CD4-positive, alpha-beta memory T cell (primary cell): ENCODE results near the gene SULT4A1. TPM values are rescaled to one million over a fixed set of nuclear protein-coding genes. Genes with fewer than 3 reads are reported as not detected.

ENCODE experiments used
- CTCF ChIA-PET: fragments of 350-600 bp; sonication (Branson Sonifier 250); formaldehyde crosslinking; loops from one replicate; lab custom pipeline; 2021; ENCODE audit warnings: inconsistent platforms; ENCODE audit not compliant: partially characterized antibody; lab: Charles Lee
- POLR2A ChIA-PET: fragments of 350-600 bp; sonication (Branson Sonifier 250); formaldehyde crosslinking; loops from one replicate; lab custom pipeline; 2021; ENCODE audit not compliant: partially characterized antibody; lab: Charles Lee
- DNase-seq, 5 donors: peaks; one replicate each; pipeline versions ENCODE4 v3.0.0 to v3.0.0-alpha.2; 2020 to 2022; ENCODE audit warnings: mixed read lengths in 1 of 5
- H3K27ac ChIP-seq: one replicate; pipeline ENCODE4 v1.7.0; 2013; ENCODE audit warnings: low read depth, low read length
- H3K27me3 ChIP-seq: 2 replicates; pipeline ENCODE4 v1.7.0; 2013; ENCODE audit warnings: mild to moderate bottlenecking, low read length, moderate library complexity; ENCODE audit not compliant: insufficient read depth
- H3K36me3 ChIP-seq: 2 replicates; pipeline ENCODE4 v1.7.0; 2013; ENCODE audit warnings: mild to moderate bottlenecking, low read length, moderate library complexity; ENCODE audit not compliant: insufficient read depth
- H3K4me1 ChIP-seq: 2 replicates; pipeline ENCODE4 v1.7.0; 2013; ENCODE audit warnings: mild to moderate bottlenecking, low read length, moderate library complexity; ENCODE audit not compliant: insufficient read depth
- H3K4me3 ChIP-seq, 2 donors: one replicate each; pipeline ENCODE4 v1.7.0; 2013; ENCODE audit warnings: low read length in 2 of 2, mild to moderate bottlenecking in 1 of 2
- H3K9me3 ChIP-seq, 2 donors: one replicate each; pipeline ENCODE4 v1.7.0; 2013; ENCODE audit warnings: low read length in 2 of 2, control low read depth in 1 of 2; ENCODE audit not compliant: control insufficient read depth in 1 of 2
- H3K27ac Mint-ChIP-seq, 7 donors: one replicate each; pipeline ENCODE4 v1.8.0; 2020 to 2021; ENCODE audit warnings: mixed read lengths in 7 of 7, mild to moderate bottlenecking in 6 of 7, inconsistent platforms in 3 of 7, moderate library complexity in 3 of 7
- H3K27me3 Mint-ChIP-seq, 2 donors: one replicate each; pipeline ENCODE4 v1.8.0; 2020 to 2021; ENCODE audit warnings: mixed read lengths in 2 of 2
- H3K36me3 Mint-ChIP-seq, 2 donors: one replicate each; pipeline ENCODE4 v1.8.0; 2020 to 2021; ENCODE audit warnings: mixed read lengths in 2 of 2, inconsistent platforms in 1 of 2, mild to moderate bottlenecking in 1 of 2
- H3K4me1 Mint-ChIP-seq, 4 donors: one replicate each; pipeline ENCODE4 v1.8.0; 2020 to 2021; ENCODE audit warnings: mixed read lengths in 4 of 4, mild to moderate bottlenecking in 1 of 4
- H3K4me3 Mint-ChIP-seq, 8 donors: one replicate each; pipeline ENCODE4 v1.8.0; 2020 to 2021; ENCODE audit warnings: mixed read lengths in 8 of 8, mild to moderate bottlenecking in 7 of 8, moderate library complexity in 6 of 8, inconsistent platforms in 3 of 8
- H3K9me3 Mint-ChIP-seq, 8 donors: one replicate each; pipeline ENCODE4 v1.8.0; 2020 to 2021; ENCODE audit warnings: mixed read lengths in 8 of 8, mild to moderate bottlenecking in 5 of 8, inconsistent platforms in 3 of 8, moderate library complexity in 1 of 8
- intact Hi-C: fragments of 100-400 bp; cut with micrococcal nuclease; formaldehyde crosslinking; loops from one replicate; pipeline ENCODE4 v1.15.1; 2023
- polyA plus RNA-seq, 2 donors: library from polyadenylated mRNA; unstranded; fragments of 300-500 nt; fragmentation: Illumina TruSeq; gene quantifications; one replicate each; pipeline ENCODE4 v1.2.3, GENCODE V29; 2021
- total RNA-seq, 2 experiments: library from RNA; stranded (reverse); gene quantifications; one replicate each; pipeline ENCODE4 v1.2.3, GENCODE V29; 2021

SULT4A1 gene
- total and polyA plus RNA-seq, 4 experiments from 2014 or later: not detected

GRCh38 chr22:43885786-43886185 is 23.5 kb upstream of the SULT4A1 start:
- H3K27ac Mint-ChIP-seq: no peak overlapping the region
- Histone ChIP-seq H3K4me1 (no peaks in the 10 kb centered on the region), H3K36me3 (no peaks in the 10 kb centered on the region), H3K27ac (no peak overlapping the region), H3K9me3 (no peaks in the 10 kb centered on the region), H3K4me3 (no peak overlapping the region), H3K27me3 (peaks cover 8% of the 10 kb centered on the region)
- H3K36me3 Mint-ChIP-seq: no peaks in the 10 kb centered on the region
- POLR2A ChIA-PET: no interaction called here
- CTCF ChIA-PET: interaction anchor here (1.2 to 1.4 kb wide), 2 partner anchors 20 to 740 kb away, joined by 3 read pairs; no protein-coding TSS in a partner anchor
- H3K9me3 Mint-ChIP-seq: peaks cover 0 to 2% (median 0%) of the 10 kb centered on the region in 8 donors
- H3K4me1 Mint-ChIP-seq: peaks cover 0 to 8% (median 3%) of the 10 kb centered on the region in 4 donors
- H3K27me3 Mint-ChIP-seq: peaks cover 19 to 27% of the 10 kb centered on the region in 2 donors
- DNase-seq: no peak
- intact Hi-C loops: loop anchor here (10.0 kb wide), 1 partner anchor 739 kb away; no protein-coding TSS in a partner anchor
- no peak overlapping the region for H3K4me3 Mint-ChIP-seq

GRCh38 chr22:43885319-43885671 is 23.0 kb upstream of the SULT4A1 start:
- H3K27ac Mint-ChIP-seq: no peak overlapping the region
- POLR2A ChIA-PET: no interaction called here
- H3K9me3 Mint-ChIP-seq: peaks cover 0 to 2% (median 0%) of the 10 kb centered on the region in 8 donors

GRCh38 chr22:43884600-43885318 is 22.4 kb upstream of the SULT4A1 start:
- H3K9me3 ChIP-seq: no peaks in the 10 kb centered on the region
- Mint-ChIP-seq H3K27ac (no peak overlapping the region), H3K4me3 (no peak overlapping the region), H3K9me3 (peaks cover 0 to 2% (median 0%) of the 10 kb centered on the region in 8 donors), H3K4me1 (peaks cover 0 to 8% (median 3%) of the 10 kb centered on the region in 4 donors), H3K27me3 (peaks cover 16 to 26% of the 10 kb centered on the region in 2 donors), H3K36me3 (no peaks in the 10 kb centered on the region)
- no peak overlapping the region for H3K27ac ChIP-seq
- POLR2A ChIA-PET: interaction anchor here (0.6 kb wide), 1 partner anchor 72 kb away, joined by 3 read pairs; the partner anchor contains the start of gene EFCAB6
- CTCF ChIA-PET: interaction anchor here (0.8 to 1.5 kb wide), 8 partner anchors 8 to 741 kb away, joined by 3 to 7 read pairs (median 3); no protein-coding TSS in a partner anchor
- DNase-seq: peak in 2 of 5 donors; percentile 17
- H3K36me3 ChIP-seq: no peaks in the 10 kb centered on the region
- H3K4me1 ChIP-seq: no peaks in the 10 kb centered on the region
- H3K4me3 ChIP-seq: no peak overlapping the region
- peaks cover 2% of the 10 kb centered on the region for H3K27me3 ChIP-seq
- intact Hi-C loops: loop anchor here (10.0 kb wide), 1 partner anchor 740 kb away; no protein-coding TSS in a partner anchor

More at GRCh38 chr22:43885319-43885671, 23.0 kb upstream of the SULT4A1 start:
- H3K27me3 Mint-ChIP-seq: peaks cover 18 to 28% of the 10 kb centered on the region in 2 donors
- intact Hi-C loops: loop anchor here (10.0 kb wide), 1 partner anchor 740 kb away; no protein-coding TSS in a partner anchor
- no peaks in the 10 kb centered on the region for H3K36me3 ChIP-seq
- no peak overlapping the region for H3K4me3 Mint-ChIP-seq
- DNase-seq: no peak
- H3K4me1 Mint-ChIP-seq: peaks cover 0 to 8% (median 3%) of the 10 kb centered on the region in 4 donors
- no peaks in the 10 kb centered on the region for H3K9me3 ChIP-seq
- H3K36me3 Mint-ChIP-seq: no peaks in the 10 kb centered on the region
- H3K4me3 ChIP-seq: no peak overlapping the region
- H3K27ac ChIP-seq: no peak overlapping the region
- CTCF ChIA-PET: interaction anchor here (0.8 to 1.5 kb wide), 8 partner anchors 9 to 741 kb away, joined by 3 to 7 read pairs (median 3); no protein-coding TSS in a partner anchor
- H3K4me1 ChIP-seq: no peaks in the 10 kb centered on the region
- peaks cover 8% of the 10 kb centered on the region for H3K27me3 ChIP-seq

- POLR2A ChIA-PET: no interaction called here
- Histone ChIP-seq H3K27me3 (no peaks in the 10 kb centered on the region), H3K36me3 (no peaks in the 10 kb centered on the region), H3K9me3 (no peaks in the 10 kb centered on the region), H3K27ac (no peak overlapping the region), H3K4me3 (no peak overlapping the region), H3K4me1 (no peaks in the 10 kb centered on the region)
- peaks cover 0 to 8% (median 3%) of the 10 kb centered on the region in 4 donors for H3K4me1 Mint-ChIP-seq
- DNase-seq: no peak
- H3K36me3 Mint-ChIP-seq: no peaks in the 10 kb centered on the region
- CTCF ChIA-PET: interaction anchor here (1.0 to 2.0 kb wide), 10 partner anchors 10 to 742 kb away, joined by 3 to 7 read pairs (median 4); no protein-coding TSS in a partner anchor
- peaks cover 0 to 2% (median 0%) of the 10 kb centered on the region in 8 donors for H3K9me3 Mint-ChIP-seq
- no peak overlapping the region for H3K4me3 Mint-ChIP-seq
- intact Hi-C loops: loop anchor here (10.0 kb wide), 1 partner anchor 741 kb away; no protein-coding TSS in a partner anchor
- H3K27ac Mint-ChIP-seq: no peak overlapping the region
- peaks cover 14 to 21% of the 10 kb centered on the region in 2 donors for H3K27me3 Mint-ChIP-seq
Observed at GRCh38 chr22:43883719-43884415, 21.6 kb upstream of the SULT4A1 start.

- Mint-ChIP-seq H3K9me3 (peaks cover 0 to 2% (median 0%) of the 10 kb centered on the region in 8 donors), H3K27ac (no peak overlapping the region), H3K27me3 (peaks cover 16 to 22% of the 10 kb centered on the region in 2 donors), H3K4me3 (no peak overlapping the region), H3K36me3 (no peaks in the 10 kb centered on the region), H3K4me1 (peaks cover 0 to 8% (median 3%) of the 10 kb centered on the region in 4 donors)
- peak in 4 of 5 donors; percentile 13 to 39 (median 28) for DNase-seq
- intact Hi-C loops: loop anchor here (10.0 kb wide), 1 partner anchor 742 kb away; no protein-coding TSS in a partner anchor
- H3K4me3 ChIP-seq: no peak overlapping the region
- ChIA-PET CTCF (interaction anchor here (0.8 to 2.0 kb wide), 11 partner anchors 8 to 743 kb away, joined by 3 to 7 read pairs (median 4); partner anchors contain the start of gene PNPLA5), POLR2A (no interaction called here)
- no peaks in the 10 kb centered on the region for H3K36me3 ChIP-seq
- H3K4me1 ChIP-seq: no peaks in the 10 kb centered on the region
- H3K27ac ChIP-seq: no peak overlapping the region
- H3K9me3 ChIP-seq: no peaks in the 10 kb centered on the region
- no peaks in the 10 kb centered on the region for H3K27me3 ChIP-seq
Observed at GRCh38 chr22:43883012-43883661, 20.8 kb upstream of the SULT4A1 start.

- H3K9me3 ChIP-seq: no peaks in the 10 kb centered on the region
- H3K27me3 ChIP-seq: no peaks in the 10 kb centered on the region
- intact Hi-C loops: loop anchor here (10.0 kb wide), 1 partner anchor 743 kb away; no protein-coding TSS in a partner anchor
- H3K36me3 ChIP-seq: no peaks in the 10 kb centered on the region
- no peak overlapping the region for H3K4me3 ChIP-seq
- H3K4me1 ChIP-seq: no peaks in the 10 kb centered on the region
- H3K4me1 Mint-ChIP-seq: peaks cover 0 to 8% (median 3%) of the 10 kb centered on the region in 4 donors
- H3K36me3 Mint-ChIP-seq: no peaks in the 10 kb centered on the region
- no peak for DNase-seq
- peaks cover 0 to 2% (median 0%) of the 10 kb centered on the region in 8 donors for H3K9me3 Mint-ChIP-seq
- peaks cover 19 to 20% of the 10 kb centered on the region in 2 donors for H3K27me3 Mint-ChIP-seq
- H3K4me3 Mint-ChIP-seq: no peak overlapping the region
- ChIA-PET CTCF (interaction anchor here (0.8 to 2.0 kb wide), 10 partner anchors 8 to 744 kb away, joined by 3 to 7 read pairs (median 4); partner anchors contain the start of gene PNPLA5), POLR2A (no interaction called here)
- no peak overlapping the region for H3K27ac ChIP-seq
- no peak overlapping the region for H3K27ac Mint-ChIP-seq
Observed at GRCh38 chr22:43882122-43882767, 19.9 kb upstream of the SULT4A1 start.
